DND-41 (cell line): ENCODE data around the gene TUT4.

Source experiments
- ATAC-seq: fragments of 200-7000 bp; cut with Tn5 transposase; 3 replicates; pipeline ENCODE4 v1.9.1; 2021; ENCODE audit warnings: low read depth; ENCODE audit not compliant: insufficient read depth
- DNase-seq: peaks from one replicate; pipeline ENCODE4 v3.0.0-alpha.2; 2020
- H2AFZ ChIP-seq: 2 replicates; pipeline ENCODE4 v1.6.0; 2012; ENCODE audit warnings: low read depth, low read length
- H3K27ac ChIP-seq: 2 replicates; pipeline ENCODE4 v1.5.1; 2012; ENCODE audit warnings: low read length, inconsistent platforms
- H3K27me3 ChIP-seq: fragments of 200-600 bp; sonication (generic); 2 replicates; pipeline ENCODE4 v1.6.0; 2012; ENCODE audit warnings: low read length, mild to moderate bottlenecking, inconsistent platforms; ENCODE audit not compliant: insufficient read depth, poor library complexity
- H3K36me3 ChIP-seq: 2 replicates; pipeline ENCODE4 v1.5.1; 2012; ENCODE audit warnings: low read length, inconsistent platforms; ENCODE audit not compliant: insufficient read depth
- H3K4me1 ChIP-seq: 2 replicates; pipeline ENCODE4 v1.5.1; 2012; ENCODE audit warnings: mild to moderate bottlenecking, low read length; ENCODE audit not compliant: insufficient read depth
- H3K4me2 ChIP-seq: 2 replicates; pipeline ENCODE4 v1.6.0; 2012; ENCODE audit warnings: mild to moderate bottlenecking, moderate library complexity, low read length, inconsistent platforms; ENCODE audit not compliant: insufficient read depth
- H3K4me3 ChIP-seq, 2 experiments: fragments of 200-600 bp in 1 of 2; shearing (Covaris generic) in 1 of 2; 2 replicates each; pipeline ENCODE4 v1.5.1; 2012 to 2016; ENCODE audit warnings: inconsistent platforms in 2 of 2, low read length in 2 of 2, mild to moderate bottlenecking in 2 of 2, low read depth in 1 of 2, moderate library complexity in 1 of 2
- H3K79me2 ChIP-seq: 2 replicates; pipeline ENCODE4 v1.6.0; 2012; ENCODE audit warnings: low read length, inconsistent platforms; ENCODE audit not compliant: insufficient read depth
- H3K9ac ChIP-seq: 2 replicates; pipeline ENCODE4 v1.6.0; 2012; ENCODE audit warnings: low read depth, mild to moderate bottlenecking, inconsistent platforms, low read length, moderate library complexity
- H3K9me3 ChIP-seq: 2 replicates; pipeline ENCODE4 v1.5.1; 2012; ENCODE audit warnings: low read length, moderate library complexity, mild to moderate bottlenecking, inconsistent platforms; ENCODE audit not compliant: insufficient read depth, severe bottlenecking
- H4K20me1 ChIP-seq: 2 replicates; pipeline ENCODE4 v1.6.0; 2012; ENCODE audit warnings: low read length; ENCODE audit not compliant: insufficient read depth
- EZH2 ChIP-seq: IDR thresholded peaks from 3 replicates; pipeline ENCODE4 v1.6.1; 2012; ENCODE audit warnings: borderline replicate concordance, low read depth, mild to moderate bottlenecking, moderate library complexity, low read length, inconsistent platforms; ENCODE audit not compliant: severe bottlenecking
- TF ChIP-seq, protein P1 (sequence below): IDR thresholded peaks from 2 replicates; pipeline ENCODE4 v1.5.1; 2012; ENCODE audit warnings: borderline replicate concordance, low read length, moderate library complexity, mild to moderate bottlenecking; ENCODE audit not compliant: poor library complexity, severe bottlenecking; ENCODE audit errors: extremely low read depth

Gene TUT4

DNA sequence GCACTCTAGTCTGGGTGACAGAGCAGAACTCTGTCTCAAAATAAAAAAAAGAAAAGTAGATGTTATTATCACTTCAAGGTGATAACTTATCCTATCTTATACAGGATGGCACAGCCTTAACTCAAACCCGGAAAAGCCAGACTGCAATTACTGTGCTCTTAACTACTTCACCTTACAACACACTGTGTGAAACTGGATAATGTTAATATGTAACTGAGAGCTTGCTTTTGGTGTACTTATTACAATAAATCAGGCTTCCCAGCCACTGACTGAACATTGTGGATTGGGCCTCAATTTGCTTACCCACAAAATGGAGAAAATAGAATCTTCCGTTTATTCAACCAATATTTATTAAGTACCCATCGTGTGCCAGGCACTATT, 150.0 kb downstream of the TUT4 start:
- Histone ChIP-seq H3K27me3 (no peaks in the 10 kb centered on the region), H3K9ac (peak overlapping the region; percentile 81), H3K9me3 (no peaks in the 10 kb centered on the region), H3K4me2 (peak overlapping the region; percentile 80), H2AFZ (no peak overlapping the region), H3K4me3 (peak overlapping the region; percentile 63 to 80; a peak in 3 of 4 replicates), H3K27ac (peak overlapping the region; percentile 95), H3K79me2 (peaks cover 84% of the 10 kb centered on the region), H4K20me1 (peaks cover 16% of the 10 kb centered on the region; the same call in 1 of the 2 replicates), H3K36me3 (peaks cover 63% of the 10 kb centered on the region), H3K4me1 (peaks cover 46% of the 10 kb centered on the region)
- ATAC-seq (no peak), DNase-seq (no peak)
- TF ChIP-seq EZH2, result no peak
- TF ChIP-seq, protein P1, sequence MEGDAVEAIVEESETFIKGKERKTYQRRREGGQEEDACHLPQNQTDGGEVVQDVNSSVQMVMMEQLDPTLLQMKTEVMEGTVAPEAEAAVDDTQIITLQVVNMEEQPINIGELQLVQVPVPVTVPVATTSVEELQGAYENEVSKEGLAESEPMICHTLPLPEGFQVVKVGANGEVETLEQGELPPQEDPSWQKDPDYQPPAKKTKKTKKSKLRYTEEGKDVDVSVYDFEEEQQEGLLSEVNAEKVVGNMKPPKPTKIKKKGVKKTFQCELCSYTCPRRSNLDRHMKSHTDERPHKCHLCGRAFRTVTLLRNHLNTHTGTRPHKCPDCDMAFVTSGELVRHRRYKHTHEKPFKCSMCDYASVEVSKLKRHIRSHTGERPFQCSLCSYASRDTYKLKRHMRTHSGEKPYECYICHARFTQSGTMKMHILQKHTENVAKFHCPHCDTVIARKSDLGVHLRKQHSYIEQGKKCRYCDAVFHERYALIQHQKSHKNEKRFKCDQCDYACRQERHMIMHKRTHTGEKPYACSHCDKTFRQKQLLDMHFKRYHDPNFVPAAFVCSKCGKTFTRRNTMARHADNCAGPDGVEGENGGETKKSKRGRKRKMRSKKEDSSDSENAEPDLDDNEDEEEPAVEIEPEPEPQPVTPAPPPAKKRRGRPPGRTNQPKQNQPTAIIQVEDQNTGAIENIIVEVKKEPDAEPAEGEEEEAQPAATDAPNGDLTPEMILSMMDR, result no peak

DNA sequence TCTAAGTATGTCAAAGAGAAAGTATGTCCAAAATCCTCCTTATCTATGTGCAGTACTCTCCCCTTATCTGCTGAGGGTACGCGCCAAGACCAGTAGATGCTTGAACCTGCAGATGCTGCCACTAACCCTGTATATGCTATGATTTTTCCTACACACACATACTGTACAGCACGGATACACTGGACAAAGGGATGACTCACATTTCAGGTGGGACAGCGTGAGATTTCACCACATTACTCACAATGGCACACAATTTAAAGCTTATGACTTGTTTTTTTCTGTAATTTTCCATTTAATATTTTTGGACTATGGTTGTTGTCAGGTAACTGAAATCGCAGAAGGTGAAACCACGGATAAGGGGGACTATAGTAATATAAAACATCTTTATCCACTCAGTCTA, 152.8 kb downstream of the TUT4 start:
- H3K27ac ChIP-seq, result no peak overlapping the region
- H3K4me3 ChIP-seq, result no peak overlapping the region
- H3K9me3 ChIP-seq, result no peaks in the 10 kb centered on the region
- peaks cover 18% of the 10 kb centered on the region; the same call in 1 of the 2 replicates for H4K20me1 ChIP-seq
- H3K4me2 ChIP-seq, result peak overlapping the region; percentile 9; the same call in 1 of the 2 replicates
- ATAC-seq (no peak), DNase-seq (no peak)
- no peak overlapping the region for H2AFZ ChIP-seq
- no peaks in the 10 kb centered on the region for H3K27me3 ChIP-seq
- peaks cover 67% of the 10 kb centered on the region for H3K36me3 ChIP-seq
- no peak overlapping the region for H3K9ac ChIP-seq
- peaks cover 77% of the 10 kb centered on the region for H3K79me2 ChIP-seq
- TF ChIP-seq, protein P1, result no peak
- no peak for TF ChIP-seq EZH2
- peaks cover 24% of the 10 kb centered on the region for H3K4me1 ChIP-seq

DNA sequence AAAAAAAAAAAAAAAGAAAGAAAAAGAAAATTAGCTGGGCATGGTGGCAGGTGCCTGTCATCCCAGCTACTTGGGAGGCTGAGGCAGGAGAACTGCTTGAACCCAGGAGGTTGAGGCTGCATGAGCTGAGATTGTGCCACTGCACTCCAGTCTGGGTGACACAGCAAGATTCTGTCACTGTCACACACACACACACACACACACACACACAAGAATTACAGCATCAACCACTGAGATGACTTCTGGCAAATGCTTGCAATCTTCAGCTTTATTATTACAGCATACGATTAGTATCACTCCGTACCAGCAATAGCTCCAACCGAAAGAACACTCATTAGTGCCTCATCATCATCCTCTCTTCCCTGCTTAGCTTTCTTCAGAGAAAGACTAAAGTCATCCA, 153.3 kb downstream of the TUT4 start:
- H3K4me1 ChIP-seq, result peaks cover 23% of the 10 kb centered on the region
- no peak for DNase-seq
- H3K27ac ChIP-seq, result no peak overlapping the region
- ATAC-seq, result no peak
- TF ChIP-seq, protein P1, result no peak
- TF ChIP-seq EZH2, result no peak
- H3K4me3 ChIP-seq, result no peak overlapping the region
- H3K4me2 ChIP-seq, result no peak overlapping the region
- no peak overlapping the region for H3K9ac ChIP-seq
- peaks cover 72% of the 10 kb centered on the region for H3K79me2 ChIP-seq
- peaks cover 72% of the 10 kb centered on the region for H3K36me3 ChIP-seq
- H4K20me1 ChIP-seq, result peaks cover 18% of the 10 kb centered on the region; the same call in 1 of the 2 replicates
- no peaks in the 10 kb centered on the region for H3K27me3 ChIP-seq
- H3K9me3 ChIP-seq, result no peaks in the 10 kb centered on the region
- no peak overlapping the region for H2AFZ ChIP-seq

DNA sequence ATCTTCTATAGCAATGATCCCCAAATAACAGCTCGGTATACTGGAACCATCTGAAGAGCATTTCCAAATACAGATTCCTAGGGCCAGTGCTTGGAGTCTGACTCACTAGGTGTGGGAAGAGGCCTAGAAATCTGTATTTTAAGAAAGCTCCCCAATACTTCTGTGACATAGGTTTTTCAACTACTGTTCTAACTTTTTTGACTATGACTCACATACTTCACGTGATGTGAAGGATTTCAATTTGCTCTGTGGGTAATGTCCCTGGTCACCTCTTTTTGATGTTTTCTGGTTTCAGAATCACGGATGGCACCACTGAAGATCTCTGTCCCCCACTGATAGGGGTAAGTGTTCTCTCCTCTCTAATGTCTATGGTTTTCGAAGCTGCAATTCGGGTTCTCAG, 159.7 kb downstream of the TUT4 start:
- no peaks in the 10 kb centered on the region for H3K4me1 ChIP-seq
- no peaks in the 10 kb centered on the region for H3K9me3 ChIP-seq
- H3K27me3 ChIP-seq, result no peaks in the 10 kb centered on the region
- no peak for ATAC-seq
- TF ChIP-seq EZH2, result no peak
- TF ChIP-seq, protein P1, result no peak
- H3K79me2 ChIP-seq, result peaks cover 39% of the 10 kb centered on the region
- H3K27ac ChIP-seq, result no peak overlapping the region
- peaks cover 88% of the 10 kb centered on the region for H3K36me3 ChIP-seq
- no peak for DNase-seq
- H4K20me1 ChIP-seq, result peaks cover 18% of the 10 kb centered on the region; the same call in 1 of the 2 replicates
- no peak overlapping the region for H3K9ac ChIP-seq
- no peak overlapping the region for H2AFZ ChIP-seq
- H3K4me2 ChIP-seq, result no peak overlapping the region
- no peak overlapping the region for H3K4me3 ChIP-seq
